AG20443 (cell line): Measurements from ENCODE around the gene SPATA17.
"Not testable (repeated sequence)": the region's sequence is repeated elsewhere in the genome, so short reads cannot be mapped to it uniquely, and the experiment has no call there.

Experiments
- DNase-seq: peaks from one replicate; pipeline ENCODE4 v3.0.0; 2012; ENCODE audit warnings: low spot score, mixed read lengths

Gene SPATA17, protein sequence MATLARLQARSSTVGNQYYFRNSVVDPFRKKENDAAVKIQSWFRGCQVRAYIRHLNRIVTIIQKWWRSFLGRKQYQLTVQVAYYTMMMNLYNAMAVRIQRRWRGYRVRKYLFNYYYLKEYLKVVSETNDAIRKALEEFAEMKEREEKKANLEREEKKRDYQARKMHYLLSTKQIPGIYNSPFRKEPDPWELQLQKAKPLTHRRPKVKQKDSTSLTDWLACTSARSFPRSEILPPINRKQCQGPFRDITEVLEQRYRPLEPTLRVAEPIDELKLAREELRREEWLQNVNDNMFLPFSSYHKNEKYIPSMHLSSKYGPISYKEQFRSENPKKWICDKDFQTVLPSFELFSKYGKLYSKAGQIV

DNA sequence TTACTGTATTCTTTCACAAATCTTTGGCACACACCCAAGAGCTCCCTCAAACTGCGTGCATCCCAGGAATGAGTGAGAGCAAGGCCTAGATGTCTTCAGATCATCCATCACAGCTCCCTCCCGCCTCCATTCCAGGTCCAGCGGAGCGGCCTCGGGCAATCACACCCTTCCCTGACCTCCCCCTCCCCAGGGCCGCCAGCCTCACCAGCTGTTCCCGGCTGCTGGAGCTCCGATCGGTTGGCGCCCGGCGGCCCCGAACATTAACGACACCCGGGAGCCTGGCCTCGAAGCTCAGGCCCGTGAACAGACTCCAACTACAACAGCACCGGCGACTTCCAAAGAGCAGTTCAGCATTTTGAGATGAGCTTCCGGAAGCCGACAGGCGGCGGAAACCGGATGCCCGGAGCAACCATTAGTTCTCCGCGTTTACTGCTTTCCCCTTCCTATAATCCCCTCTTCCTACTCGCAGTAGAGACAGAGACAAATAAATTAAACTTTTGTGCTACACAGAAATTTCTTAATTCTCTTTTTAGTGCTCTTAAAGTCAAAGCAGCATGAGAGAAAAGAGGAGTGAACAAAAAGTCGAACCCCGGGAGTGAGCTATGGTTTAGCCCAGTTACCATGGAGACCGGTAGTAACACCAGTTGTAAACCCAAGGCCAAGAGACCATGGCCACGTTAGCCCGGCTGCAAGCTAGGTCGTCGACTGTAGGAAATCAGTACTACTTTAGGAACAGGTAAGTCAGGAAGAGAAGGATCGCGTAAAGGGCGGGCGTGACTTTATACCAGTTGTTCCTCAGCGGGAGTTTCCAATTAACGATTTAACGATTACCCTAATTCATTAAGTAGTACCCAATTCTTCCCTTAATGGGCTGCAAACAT lies at the start of gene SPATA17, which contains the start of gene GPATCH2:
Gene SPATA17 (plus strand): TSS at position 634 of the 881 bp plus-strand sequence. CDS start 35 bp downstream, at position 669.
Gene GPATCH2 (minus strand): TSS at position 380 of the 881 bp plus-strand sequence. CDS start 119 bp downstream, at position 261.
- peak; percentile 94 for DNase-seq

GRCh38 chr1:217584286-217584811 lies 46.8 kb upstream of the SPATA17 start:
- DNase-seq: not testable (repeated sequence)

DNA sequence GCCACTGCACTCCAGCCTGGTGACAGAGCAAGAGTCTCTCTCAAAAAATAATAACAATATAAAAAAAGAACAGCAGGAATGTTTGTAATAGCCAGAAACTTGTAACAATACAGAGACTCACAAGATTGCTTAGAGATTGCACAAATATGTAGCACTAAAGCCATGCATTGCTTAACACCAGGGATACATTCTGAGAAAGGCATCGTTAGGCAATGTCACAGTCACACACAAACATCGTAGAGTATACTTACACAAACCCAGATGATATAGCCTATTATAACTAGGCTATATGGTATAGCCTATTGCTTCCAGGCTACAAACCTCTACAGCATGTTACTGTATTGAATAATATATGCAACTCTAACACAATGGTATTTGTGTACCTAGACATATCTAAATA lies 45.6 kb upstream of the SPATA17 start:
- no peak for DNase-seq

- DNase-seq: no peak
These were observed 44.6 kb upstream of the SPATA17 start for GRCh38 chr1:217586586-217586985.

DNA sequence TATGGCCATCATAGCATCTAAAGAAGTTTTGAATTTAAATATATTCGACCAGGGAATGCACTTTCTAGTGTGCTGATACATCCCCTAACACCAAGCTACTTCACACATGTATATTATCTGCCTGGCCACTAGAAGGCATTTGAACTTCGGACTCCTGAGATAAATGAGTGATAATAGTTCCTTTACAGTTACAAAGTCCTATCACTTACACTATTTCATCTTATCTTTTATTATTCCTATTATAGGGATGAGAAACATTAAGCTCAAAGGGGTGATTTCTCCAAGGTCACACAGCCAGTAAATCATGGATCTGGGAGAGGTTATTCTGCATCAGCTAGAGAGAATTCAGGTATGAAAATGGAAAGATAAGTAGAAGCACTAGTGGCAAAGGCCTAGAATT lies 40.5 kb upstream of the SPATA17 start:
- DNase-seq: no peak

GRCh38 chr1:217599154-217599553 lies 32.0 kb upstream of the SPATA17 start:
- no peak for DNase-seq

- no peak for DNase-seq
These were observed 28.8 kb upstream of the SPATA17 start for GRCh38 chr1:217602380-217602779.

DNA sequence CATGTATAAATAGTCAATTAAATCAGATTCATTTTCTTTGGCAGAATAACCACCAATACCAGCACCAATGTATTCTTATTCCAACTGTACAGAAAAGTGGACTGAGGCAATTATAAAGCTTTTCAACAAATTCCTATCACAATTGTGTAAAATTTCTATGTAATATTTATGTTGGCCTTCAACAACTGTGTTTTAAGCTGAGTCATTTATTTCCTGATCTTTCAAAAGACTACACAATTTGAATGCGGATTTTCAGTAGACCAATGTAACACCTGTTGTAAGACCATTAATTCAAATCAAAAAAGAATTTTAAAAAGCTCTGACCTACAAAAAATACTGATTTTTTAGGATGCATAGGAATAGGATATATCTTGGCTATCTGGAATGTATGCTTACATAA lies 25.8 kb upstream of the SPATA17 start:
- DNase-seq: no peak

- no peak for DNase-seq
These were observed 16.9 kb upstream of the SPATA17 start for GRCh38 chr1:217614200-217614712.

DNA sequence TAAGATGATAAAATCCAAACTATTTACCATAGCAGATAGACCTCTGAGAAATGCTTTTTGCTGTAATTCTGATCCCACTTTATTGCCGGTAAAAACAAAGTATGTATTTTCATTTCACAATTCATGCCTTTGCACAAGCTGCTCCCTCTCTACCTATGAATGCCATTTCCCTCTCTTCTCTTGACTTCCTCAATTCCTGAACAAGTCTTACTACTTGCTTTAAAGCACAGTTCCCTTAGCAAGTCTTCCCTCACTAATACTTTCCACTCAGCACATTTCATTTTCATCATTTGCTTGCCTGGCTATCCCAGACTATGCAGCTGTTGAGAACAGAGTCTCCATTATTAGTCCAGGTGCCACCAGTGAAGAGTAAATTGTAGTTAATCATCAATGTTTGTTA lies 14.0 kb upstream of the SPATA17 start:
- DNase-seq: no peak

DNA sequence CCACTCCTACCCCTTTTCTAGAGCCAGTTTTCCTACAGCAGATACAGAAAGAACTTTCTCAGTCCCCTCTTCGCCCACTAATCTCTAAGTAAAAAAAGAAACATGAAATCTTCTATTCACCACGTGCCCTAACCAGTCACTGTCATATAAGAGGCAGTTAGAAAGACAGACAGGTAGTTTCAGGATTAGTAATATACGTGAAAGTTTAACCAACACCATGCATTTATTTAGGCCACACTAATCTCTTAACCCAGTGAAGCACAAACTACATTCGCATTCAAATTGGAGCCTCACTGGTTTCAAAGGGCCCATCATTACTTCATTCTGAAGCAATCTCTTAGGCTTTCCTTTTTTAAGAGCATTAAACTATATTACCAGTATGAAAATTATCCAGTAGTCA lies 10.3 kb upstream of the SPATA17 start:
- DNase-seq: no peak

GRCh38 chr1:217622042-217622441 lies 9.1 kb upstream of the SPATA17 start:
- no peak for DNase-seq

GRCh38 chr1:217626321-217626720 lies 4.8 kb upstream of the SPATA17 start:
- no peak for DNase-seq

- DNase-seq: no peak
These were observed 3.7 kb upstream of the SPATA17 start for GRCh38 chr1:217627431-217627830.

- no peak for DNase-seq
These were observed 11.3 kb downstream of the SPATA17 start for GRCh38 chr1:217642455-217642854.

DNA sequence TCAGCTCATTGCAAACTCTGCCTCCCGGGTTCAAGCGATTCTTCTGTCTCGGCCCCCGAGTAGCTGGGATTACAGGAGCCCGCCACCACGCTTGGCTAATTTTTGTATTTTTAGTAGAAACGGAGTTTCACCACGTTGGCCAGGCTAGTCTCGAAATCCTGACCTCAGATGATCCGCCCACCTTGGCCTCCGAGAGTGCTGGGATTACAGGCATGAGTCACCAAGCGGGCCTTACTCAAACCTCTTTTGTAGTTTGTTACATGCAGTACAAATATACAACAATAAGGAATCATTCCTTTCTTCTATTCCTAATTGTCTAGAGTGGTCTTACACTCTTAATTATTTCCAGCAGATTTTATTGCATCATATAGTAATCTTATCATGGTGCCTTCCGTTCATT lies 16.6 kb downstream of the SPATA17 start:
- DNase-seq: no peak

DNA sequence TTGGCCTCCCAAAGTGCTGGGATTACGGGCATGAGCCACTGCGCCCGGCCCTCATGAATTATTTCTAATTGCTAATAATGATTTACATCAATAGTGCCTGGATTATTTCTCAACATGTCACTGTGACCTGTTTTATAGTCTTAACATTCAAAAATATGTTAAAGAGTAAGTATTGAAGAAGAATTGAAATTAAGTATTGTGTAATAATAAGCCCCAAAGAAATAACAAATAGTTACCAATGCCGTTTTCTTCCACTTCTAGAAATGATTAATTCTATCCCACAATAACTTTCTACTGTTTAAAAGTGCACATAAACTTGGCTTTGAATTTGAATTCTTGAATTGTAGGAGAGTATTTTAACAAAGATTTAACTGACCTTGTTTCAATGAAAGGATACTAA lies 19.5 kb downstream of the SPATA17 start:
- DNase-seq: no peak

- DNase-seq: peak; percentile 40
These were observed 29.4 kb downstream of the SPATA17 start for GRCh38 chr1:217660353-217661062.

- DNase-seq: no peak
These were observed 30.3 kb downstream of the SPATA17 start for GRCh38 chr1:217661407-217661806.

DNA sequence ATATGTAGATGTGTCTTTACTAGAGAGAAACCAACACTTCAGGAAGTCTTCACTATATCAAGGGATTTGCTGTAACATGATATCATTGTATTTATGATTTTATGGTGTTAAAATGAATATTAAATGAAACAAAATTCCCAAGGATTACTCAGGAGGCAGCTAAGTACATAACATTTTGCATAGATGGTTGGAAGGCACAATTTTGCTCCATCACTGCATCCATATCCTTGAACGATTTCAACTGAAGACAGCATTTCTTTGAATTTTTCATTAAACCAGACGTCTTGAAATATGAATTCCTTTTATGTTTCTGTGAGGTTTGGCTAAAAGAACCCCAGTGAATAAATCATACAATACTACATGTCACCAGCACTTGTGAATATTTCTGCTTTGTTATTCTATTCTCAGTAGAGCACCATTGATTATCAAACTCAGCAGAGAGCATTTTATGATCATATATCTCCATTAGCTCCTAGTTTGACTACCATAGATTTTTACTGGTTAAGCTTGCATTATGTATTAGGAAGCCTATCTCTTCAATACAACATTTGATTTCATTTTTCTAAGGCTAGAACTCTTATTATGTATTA lies 37.3 kb downstream of the SPATA17 start:
- DNase-seq: no peak

DNA sequence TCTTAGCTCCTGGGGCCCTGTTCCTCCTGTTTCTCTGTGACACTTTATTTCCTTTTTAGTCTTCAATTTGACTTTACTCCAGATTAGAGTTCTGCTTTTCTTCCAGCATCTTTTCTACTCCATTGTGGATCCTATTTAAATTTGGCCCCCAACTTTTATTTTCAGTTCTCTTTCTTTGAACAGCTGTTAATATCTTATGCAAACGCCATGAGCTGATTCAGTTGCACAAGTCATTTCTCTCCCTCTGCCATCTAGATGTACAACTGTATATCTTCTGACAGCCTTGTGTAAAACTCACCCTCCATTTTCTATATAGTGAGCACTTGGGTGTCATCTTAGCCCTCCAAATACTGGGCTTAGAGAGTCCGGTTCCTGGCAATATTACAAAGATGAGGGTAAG lies 42.2 kb downstream of the SPATA17 start:
- no peak for DNase-seq
